K562 (cell line): ENCODE results near the gene NCBP2. TPM values are rescaled to one million over a fixed set of nuclear protein-coding genes. Genes with fewer than 3 reads are reported as not detected.

Experiments
- ATF1 ChIP-seq, 2 experiments: fragments of 450-650 bp in 1 of 2; IDR thresholded peaks; 2 replicates each; pipeline ENCODE4 v1.6.1; 2016; ENCODE audit warnings: missing compliant biosample characterization in 1 of 2, missing genetic modification characterization in 1 of 2
- BRD4 ChIP-seq: fragments of 200-600 bp; sonication (generic); IDR thresholded peaks from 2 replicates; pipeline ENCODE4 v1.6.1; 2017; ENCODE audit warnings: inconsistent platforms
- ETV1 ChIP-seq: fragments of 450-650 bp; conservative IDR thresholded peaks from 2 replicates; pipeline ENCODE4 v1.6.1; 2016; ENCODE audit warnings: missing genetic modification characterization, control low read depth, low read depth, missing compliant biosample characterization
- KAT7 ChIP-seq: sonication (generic); formaldehyde crosslinking; IDR thresholded peaks from 2 replicates; pipeline ENCODE4 v1.8.0; 2022; ENCODE audit warnings: missing genetic modification reagents, mild to moderate bottlenecking, borderline replicate concordance
- MEIS2 ChIP-seq: fragments of 450-650 bp; IDR thresholded peaks from 2 replicates; pipeline ENCODE4 v1.6.1; 2014; ENCODE audit warnings: mild to moderate bottlenecking; ENCODE audit not compliant: partially characterized antibody
- MIER1 ChIP-seq: fragments of 450-650 bp; IDR thresholded peaks from 2 replicates; pipeline ENCODE4 v1.6.1; 2016; ENCODE audit warnings: antibody characterized with exemption, mild to moderate bottlenecking, low read depth
- PRPF4 ChIP-seq: fragments of 200-400 bp; formaldehyde crosslinking; IDR thresholded peaks from one replicate; pipeline ENCODE4 v1.6.1; 2017; ENCODE audit warnings: low read length, low read depth, mild to moderate bottlenecking; ENCODE audit not compliant: insufficient read depth, poor library complexity, severe bottlenecking
- SAP30 ChIP-seq: fragments of 200-600 bp; sonication (generic); IDR thresholded peaks from 2 replicates; pipeline ENCODE4 v1.6.1; 2012; ENCODE audit warnings: borderline replicate concordance, low read depth, mild to moderate bottlenecking, moderate library complexity, low read length, control low read depth, inconsistent platforms; ENCODE audit not compliant: insufficient read depth, poor library complexity, severe bottlenecking
- TEAD1 ChIP-seq, 2 experiments: fragments of 450-650 bp in 1 of 2; sonication (generic) in 1 of 2; formaldehyde crosslinking; IDR thresholded peaks; 2 replicates each; pipeline versions ENCODE4 v1.4.0 to v1.8.0; 2020 to 2022; ENCODE audit warnings: mild to moderate bottlenecking in 2 of 2, missing genetic modification reagents in 1 of 2
- ZNF121 ChIP-seq: sonication (generic); formaldehyde crosslinking; conservative IDR thresholded peaks from 2 replicates; pipeline ENCODE4 v1.8.0; 2022; ENCODE audit warnings: missing genetic modification reagents
- ZNF354B ChIP-seq: fragments of 250-450 bp; sonication (Bioruptor Pico); IDR thresholded peaks from 2 replicates; pipeline ENCODE4 v1.4.0; 2020
- ZNF707 ChIP-seq: fragments of 250-450 bp; sonication (Bioruptor Pico); conservative IDR thresholded peaks from 2 replicates; pipeline ENCODE4 v1.8.0; 2022; ENCODE audit warnings: inconsistent platforms, mild to moderate bottlenecking, moderate library complexity
- polyA plus RNA-seq, 8 experiments: library from polyadenylated mRNA; depleted of rRNA in 4 of 8; stranded (reverse) in 5 of 8; unstranded in 3 of 8; fragments of >200 nt; fragmentation: Nextera tagmentation in 2 of 8; fragmentation: Illumina TruSeq in 1 of 8; extraction: Ambion mirVana in 2 of 8; extraction: Trizol in 1 of 8; gene quantifications; 2 replicates each; pipeline versions ENCODE4 v1.2.1 to v1.2.3, GENCODE V29; 2011 to 2014; ENCODE audit warnings: inconsistent platforms in 1 of 8, missing spikeins in 1 of 8
- total RNA-seq, 7 experiments: library from RNA; depleted of rRNA in 6 of 7; stranded (reverse); fragments of >200 nt in 6 of 7; fragmentation: Illumina TruSeq in 2 of 7; extraction: Trizol in 2 of 7; gene quantifications; 2 replicates each; pipeline versions ENCODE4 v1.2.1 to v1.2.3, GENCODE V29; 2011 to 2021; ENCODE audit warnings: low replicate concordance in 1 of 7
- TF ChIP-seq, protein P1 (sequence below): fragments of 450-650 bp; IDR thresholded peaks from 2 replicates; pipeline ENCODE4 v1.6.1; 2016; ENCODE audit warnings: low read depth
- TF ChIP-seq, protein P2 (sequence below): sonication (generic); formaldehyde crosslinking; IDR thresholded peaks from 2 replicates; pipeline ENCODE4 v1.8.0; 2022; ENCODE audit warnings: mild to moderate bottlenecking, missing genetic modification reagents

The NCBP2 gene
- total and polyA plus RNA-seq, 9 of the 15 experiments (the other 6 are each of a cell fraction or from before 2014, with no cell fraction given): 56.4 to 102 (median 82.3) TPM

DNA sequence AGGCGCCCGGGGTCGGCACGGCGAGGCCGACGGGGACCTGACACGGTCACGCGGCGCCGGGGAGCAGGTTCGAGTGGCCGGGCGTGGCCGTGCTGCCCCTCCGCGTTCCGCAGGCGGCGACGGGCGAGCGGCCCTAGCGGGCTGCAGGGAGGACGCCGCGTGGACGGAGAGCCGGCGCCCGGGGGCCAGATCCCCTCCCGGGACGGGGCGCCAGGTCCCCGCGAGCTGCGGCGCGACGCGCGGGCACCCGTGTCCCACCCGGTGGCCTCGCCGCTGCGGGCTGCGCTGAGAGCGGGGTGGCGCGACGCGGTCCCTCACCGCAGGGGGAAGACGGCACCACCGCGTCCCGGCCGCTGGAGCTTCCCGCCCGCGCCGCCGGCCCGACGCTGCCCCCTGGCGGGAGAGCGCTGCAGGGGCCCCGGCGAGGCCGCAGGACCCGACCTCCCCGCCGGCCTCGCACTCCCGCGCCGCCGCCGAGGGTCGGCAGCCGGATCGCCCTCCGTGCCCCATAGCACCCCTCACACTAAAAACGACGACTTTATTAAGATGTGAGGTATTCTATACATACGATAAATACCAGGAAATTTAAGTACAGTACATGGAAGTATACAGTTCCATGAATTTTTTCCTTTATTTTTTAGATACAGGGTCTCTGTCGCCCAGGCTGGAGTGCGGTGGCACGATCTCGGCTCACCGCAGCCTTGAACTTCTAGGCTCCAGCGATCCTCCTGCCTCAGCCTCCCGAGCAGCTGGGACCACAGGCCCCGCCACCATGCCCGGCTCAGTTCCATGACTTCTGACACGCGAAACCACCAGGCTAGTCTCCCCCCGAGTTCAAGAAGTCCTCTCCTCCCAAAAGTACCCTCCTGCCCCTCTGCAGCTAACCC is 27.6 kb upstream of the NCBP2 start (continued):
- TF ChIP-seq, protein P1, sequence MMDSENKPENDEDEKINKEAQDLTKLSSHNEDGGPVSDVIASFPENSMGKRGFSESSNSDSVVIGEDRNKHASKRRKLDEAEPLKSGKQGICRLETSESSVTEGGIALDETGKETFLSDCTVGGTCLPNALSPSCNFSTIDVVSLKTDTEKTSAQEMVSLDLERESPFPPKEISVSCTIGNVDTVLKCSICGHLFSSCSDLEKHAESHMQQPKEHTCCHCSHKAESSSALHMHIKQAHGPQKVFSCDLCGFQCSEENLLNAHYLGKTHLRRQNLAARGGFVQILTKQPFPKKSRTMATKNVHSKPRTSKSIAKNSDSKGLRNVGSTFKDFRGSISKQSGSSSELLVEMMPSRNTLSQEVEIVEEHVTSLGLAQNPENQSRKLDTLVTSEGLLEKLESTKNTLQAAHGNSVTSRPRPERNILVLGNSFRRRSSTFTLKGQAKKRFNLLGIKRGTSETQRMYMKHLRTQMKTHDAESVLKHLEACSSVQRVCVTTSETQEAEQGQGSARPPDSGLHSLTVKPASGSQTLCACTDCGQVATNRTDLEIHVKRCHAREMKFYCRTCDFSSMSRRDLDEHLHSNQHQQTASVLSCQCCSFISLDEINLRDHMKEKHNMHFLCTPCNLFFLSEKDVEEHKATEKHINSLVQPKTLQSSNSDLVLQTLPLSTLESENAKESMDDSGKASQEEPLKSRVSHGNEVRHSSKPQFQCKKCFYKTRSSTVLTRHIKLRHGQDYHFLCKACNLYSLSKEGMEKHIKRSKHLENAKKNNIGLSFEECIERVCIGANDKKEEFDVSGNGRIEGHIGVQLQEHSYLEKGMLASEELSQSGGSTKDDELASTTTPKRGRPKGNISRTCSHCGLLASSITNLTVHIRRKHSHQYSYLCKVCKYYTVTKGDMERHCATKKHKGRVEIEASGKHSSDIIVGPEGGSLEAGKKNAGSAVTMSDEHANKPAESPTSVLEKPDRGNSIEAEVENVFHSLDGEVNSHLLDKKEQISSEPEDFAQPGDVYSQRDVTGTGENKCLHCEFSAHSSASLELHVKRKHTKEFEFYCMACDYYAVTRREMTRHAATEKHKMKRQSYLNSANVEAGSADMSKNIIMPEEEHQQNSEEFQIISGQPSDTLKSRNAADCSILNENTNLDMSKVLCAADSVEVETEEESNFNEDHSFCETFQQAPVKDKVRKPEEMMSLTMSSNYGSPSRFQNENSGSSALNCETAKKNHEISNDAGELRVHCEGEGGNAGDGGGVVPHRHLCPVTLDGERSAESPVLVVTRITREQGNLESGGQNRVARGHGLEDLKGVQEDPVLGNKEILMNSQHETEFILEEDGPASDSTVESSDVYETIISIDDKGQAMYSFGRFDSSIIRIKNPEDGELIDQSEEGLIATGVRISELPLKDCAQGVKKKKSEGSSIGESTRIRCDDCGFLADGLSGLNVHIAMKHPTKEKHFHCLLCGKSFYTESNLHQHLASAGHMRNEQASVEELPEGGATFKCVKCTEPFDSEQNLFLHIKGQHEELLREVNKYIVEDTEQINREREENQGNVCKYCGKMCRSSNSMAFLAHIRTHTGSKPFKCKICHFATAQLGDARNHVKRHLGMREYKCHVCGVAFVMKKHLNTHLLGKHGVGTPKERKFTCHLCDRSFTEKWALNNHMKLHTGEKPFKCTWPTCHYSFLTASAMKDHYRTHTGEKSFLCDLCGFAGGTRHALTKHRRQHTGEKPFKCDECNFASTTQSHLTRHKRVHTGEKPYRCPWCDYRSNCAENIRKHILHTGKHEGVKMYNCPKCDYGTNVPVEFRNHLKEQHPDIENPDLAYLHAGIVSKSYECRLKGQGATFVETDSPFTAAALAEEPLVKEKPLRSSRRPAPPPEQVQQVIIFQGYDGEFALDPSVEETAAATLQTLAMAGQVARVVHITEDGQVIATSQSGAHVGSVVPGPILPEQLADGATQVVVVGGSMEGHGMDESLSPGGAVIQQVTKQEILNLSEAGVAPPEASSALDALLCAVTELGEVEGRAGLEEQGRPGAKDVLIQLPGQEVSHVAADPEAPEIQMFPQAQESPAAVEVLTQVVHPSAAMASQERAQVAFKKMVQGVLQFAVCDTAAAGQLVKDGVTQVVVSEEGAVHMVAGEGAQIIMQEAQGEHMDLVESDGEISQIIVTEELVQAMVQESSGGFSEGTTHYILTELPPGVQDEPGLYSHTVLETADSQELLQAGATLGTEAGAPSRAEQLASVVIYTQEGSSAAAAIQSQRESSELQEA: no peak
- TF ChIP-seq SAP30: peak; percentile 34
- TF ChIP-seq KAT7 (CRISPR knock-in tag): no peak
- TF ChIP-seq, protein P2, sequence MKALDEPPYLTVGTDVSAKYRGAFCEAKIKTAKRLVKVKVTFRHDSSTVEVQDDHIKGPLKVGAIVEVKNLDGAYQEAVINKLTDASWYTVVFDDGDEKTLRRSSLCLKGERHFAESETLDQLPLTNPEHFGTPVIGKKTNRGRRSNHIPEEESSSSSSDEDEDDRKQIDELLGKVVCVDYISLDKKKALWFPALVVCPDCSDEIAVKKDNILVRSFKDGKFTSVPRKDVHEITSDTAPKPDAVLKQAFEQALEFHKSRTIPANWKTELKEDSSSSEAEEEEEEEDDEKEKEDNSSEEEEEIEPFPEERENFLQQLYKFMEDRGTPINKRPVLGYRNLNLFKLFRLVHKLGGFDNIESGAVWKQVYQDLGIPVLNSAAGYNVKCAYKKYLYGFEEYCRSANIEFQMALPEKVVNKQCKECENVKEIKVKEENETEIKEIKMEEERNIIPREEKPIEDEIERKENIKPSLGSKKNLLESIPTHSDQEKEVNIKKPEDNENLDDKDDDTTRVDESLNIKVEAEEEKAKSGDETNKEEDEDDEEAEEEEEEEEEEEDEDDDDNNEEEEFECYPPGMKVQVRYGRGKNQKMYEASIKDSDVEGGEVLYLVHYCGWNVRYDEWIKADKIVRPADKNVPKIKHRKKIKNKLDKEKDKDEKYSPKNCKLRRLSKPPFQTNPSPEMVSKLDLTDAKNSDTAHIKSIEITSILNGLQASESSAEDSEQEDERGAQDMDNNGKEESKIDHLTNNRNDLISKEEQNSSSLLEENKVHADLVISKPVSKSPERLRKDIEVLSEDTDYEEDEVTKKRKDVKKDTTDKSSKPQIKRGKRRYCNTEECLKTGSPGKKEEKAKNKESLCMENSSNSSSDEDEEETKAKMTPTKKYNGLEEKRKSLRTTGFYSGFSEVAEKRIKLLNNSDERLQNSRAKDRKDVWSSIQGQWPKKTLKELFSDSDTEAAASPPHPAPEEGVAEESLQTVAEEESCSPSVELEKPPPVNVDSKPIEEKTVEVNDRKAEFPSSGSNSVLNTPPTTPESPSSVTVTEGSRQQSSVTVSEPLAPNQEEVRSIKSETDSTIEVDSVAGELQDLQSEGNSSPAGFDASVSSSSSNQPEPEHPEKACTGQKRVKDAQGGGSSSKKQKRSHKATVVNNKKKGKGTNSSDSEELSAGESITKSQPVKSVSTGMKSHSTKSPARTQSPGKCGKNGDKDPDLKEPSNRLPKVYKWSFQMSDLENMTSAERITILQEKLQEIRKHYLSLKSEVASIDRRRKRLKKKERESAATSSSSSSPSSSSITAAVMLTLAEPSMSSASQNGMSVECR (CRISPR knock-in tag): peak; percentile 66
- no peak for TF ChIP-seq ZNF707
- no peak for TF ChIP-seq ZNF121 (CRISPR knock-in tag)
- no peak for TF ChIP-seq ETV1 (tag)
- TF ChIP-seq MIER1: no peak
- TF ChIP-seq ATF1 (CRISPR knock-in tag; IDR thresholded peaks at IDR 0.05): no peak
- TF ChIP-seq ATF1 (tag; IDR thresholded peaks at IDR 0.05): 0 out of 2 replicates have a peak, but pooled peaks have one; percentile 18
- no peak for TF ChIP-seq MEIS2
- no peak for TF ChIP-seq ZNF354B (CRISPR knock-in tag)
- TF ChIP-seq TEAD1 (CRISPR knock-in tag; IDR thresholded peaks at IDR 0.05): no peak; a peak in 1 of 4 replicates
- TF ChIP-seq PRPF4: no peak
- no peak for TF ChIP-seq BRD4
